Epithelial cell of prostate (primary cell): ENCODE data around the gene HSF5.
A peak's percentile ranks its signal among the peaks of the same experiment; 100 is the strongest.
"Not testable (repeated sequence)": the region's sequence is repeated elsewhere in the genome, so short reads cannot be mapped to it uniquely, and the experiment has no call there.

Source experiments
- DNase-seq: peaks from one replicate; pipeline ENCODE4 v3.0.0-alpha.2; 2011; ENCODE audit warnings: low read depth, low spot score
- H3K27ac ChIP-seq: fragments of 450-650 bp; 2 replicates; pipeline ENCODE4 v1.5.1; 2017; ENCODE audit warnings: mild to moderate bottlenecking

HSF5 gene

DNA sequence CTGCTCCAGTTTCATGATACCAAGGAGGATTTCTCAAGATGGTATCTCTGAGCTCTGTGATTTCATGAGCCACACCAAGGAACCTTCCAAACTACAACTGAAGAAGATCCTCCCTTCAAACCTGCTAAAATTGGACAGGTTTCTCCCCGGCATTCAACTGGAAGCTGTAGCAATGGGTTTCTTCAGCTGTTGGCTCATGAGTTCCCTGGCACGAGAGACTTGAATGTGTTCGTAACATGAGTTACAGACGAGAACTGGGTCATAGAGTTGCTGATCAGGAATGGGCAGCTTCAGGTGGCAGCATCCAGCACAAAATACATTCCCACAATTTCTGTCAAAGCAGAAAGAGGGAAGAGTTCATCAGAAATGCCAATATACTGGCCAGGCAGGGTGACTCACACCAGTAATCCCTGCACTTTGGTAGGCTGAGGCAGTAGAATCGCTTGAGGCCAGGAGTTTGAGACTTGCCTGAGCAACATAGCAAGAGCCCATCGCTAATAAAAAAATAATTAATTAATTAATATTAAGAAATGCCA is 3.4 kb upstream of the HSF5 start:
- peak overlapping the region; percentile 39 for H3K27ac ChIP-seq

DNA sequence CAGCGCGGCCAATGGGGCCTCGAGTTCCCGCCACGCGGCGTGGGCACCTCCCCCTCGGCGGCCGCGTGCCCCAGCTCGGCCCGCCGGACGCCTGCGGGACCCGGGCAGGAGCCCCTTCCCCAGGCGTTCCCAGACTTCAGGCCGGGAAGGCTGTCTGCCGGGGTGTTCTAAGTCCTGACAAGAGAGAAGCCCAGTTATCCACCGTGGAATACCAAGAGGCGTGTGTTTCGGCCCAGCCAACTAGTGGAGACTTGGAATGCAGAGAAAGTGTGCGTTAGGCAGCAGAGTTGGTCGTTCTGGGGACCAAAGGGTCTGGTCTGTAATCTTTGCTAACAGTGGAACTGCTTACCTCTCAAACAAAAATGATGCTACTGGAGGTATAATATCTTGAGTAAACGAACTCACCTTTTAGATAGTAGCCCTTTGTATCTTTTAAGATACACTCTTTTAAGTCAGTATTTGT is 251 bp upstream of the HSF5 start:
- no peak overlapping the region for H3K27ac ChIP-seq
- DNase-seq: no peak

More for the DNA sequence above, 3.4 kb upstream of the HSF5 start:
- DNase-seq: no peak

DNA sequence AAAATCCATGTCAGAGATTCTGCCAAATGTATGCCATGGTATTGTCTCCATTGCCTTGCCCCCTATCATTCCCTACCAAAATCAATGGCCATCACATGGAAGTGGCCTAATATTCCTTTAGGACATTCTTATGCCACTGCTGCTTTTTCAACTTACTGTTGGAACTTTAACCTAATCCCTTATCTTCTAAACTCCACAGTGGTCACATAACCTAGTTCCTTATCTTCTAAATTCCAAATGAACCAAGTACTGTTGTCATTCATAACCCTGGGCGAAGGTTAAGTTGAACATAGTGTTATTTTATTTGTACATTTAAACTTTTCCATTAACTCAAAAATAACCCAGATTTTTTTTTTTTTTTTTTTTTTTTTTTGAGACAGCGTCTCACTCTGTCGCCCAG is 3.6 kb downstream of the HSF5 start:
- no peak overlapping the region for H3K27ac ChIP-seq
- no peak for DNase-seq

DNA sequence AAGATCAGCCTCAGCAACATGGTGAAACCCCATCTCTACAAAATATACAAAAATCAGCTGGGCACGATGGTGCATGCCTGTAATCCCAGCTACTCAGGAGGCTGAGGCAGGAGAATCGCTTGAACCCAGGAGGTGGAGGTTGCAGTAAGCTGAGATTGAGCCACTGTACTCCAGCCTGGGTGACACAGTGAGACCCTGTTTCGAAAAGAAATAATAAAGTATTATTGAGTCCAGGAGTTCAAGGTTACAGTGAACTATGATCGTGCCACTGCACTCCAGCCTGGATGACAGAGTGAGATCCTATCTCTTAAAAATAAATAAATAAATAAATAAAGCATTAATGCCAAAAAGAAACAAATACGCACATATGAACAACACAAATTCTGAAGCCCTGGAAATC is 6.4 kb downstream of the HSF5 start:
- not testable (repeated sequence) for H3K27ac ChIP-seq, DNase-seq

DNA sequence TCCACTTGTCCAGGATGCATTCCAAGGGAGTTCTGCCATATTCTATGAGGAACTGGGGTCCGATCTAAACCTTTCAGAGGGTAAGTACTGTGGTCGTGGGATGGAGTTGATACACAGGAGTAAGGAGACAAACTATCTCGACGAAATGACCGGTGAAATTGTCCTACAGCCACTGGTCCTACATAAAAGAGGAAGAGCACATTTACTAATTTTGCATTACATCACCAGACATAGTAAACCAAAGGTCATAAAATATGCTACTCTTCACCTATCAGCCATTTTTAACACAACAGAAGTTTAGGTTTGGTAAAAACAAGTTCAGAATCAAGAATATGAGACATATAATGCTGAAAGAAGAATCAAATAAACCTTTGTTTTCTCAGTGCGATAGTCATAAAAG is 8.1 kb downstream of the HSF5 start:
- no peak overlapping the region for H3K27ac ChIP-seq
- DNase-seq: no peak

DNA sequence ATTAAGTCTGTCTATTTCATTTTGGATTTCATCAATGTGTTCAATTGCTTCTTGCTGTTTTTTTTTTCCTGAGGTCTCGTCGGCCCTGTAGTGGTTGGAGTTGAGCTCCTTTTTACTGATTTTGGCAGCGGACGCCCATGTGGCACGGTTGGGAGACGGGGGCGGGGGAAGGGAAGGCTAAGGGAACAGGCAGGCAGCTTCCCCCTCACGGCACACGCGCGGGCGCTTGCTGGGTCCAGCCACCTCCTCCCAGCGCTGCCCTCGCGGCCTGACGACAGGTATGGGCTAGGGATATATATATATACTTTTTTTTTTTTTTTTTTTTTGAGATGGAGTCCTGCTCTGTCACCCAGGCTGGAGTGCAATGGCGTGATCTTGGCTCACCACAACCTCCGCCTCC is 11.4 kb downstream of the HSF5 start:
- DNase-seq: no peak

DNA sequence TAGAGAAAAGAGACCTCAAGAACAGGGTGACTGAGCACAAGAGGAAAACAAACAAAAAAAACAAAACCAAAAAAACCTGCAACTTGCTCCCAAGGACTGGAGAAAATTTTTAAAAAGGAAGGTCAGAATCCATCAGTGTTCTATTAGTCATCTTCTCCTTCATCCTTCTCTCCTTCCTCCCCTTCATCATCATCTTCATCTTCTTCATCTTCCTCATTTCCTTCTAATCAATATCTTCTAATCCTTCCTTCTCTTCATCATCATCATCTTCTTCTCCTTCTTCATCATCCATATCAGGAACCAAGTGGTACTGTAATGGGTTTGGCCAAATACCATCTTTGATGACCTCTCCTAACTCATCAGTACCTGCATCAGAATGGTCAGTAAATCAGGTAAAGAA is 12.2 kb downstream of the HSF5 start:
- no peak overlapping the region for H3K27ac ChIP-seq

More for the DNA sequence above, 11.4 kb downstream of the HSF5 start:
- no peak overlapping the region for H3K27ac ChIP-seq

DNA sequence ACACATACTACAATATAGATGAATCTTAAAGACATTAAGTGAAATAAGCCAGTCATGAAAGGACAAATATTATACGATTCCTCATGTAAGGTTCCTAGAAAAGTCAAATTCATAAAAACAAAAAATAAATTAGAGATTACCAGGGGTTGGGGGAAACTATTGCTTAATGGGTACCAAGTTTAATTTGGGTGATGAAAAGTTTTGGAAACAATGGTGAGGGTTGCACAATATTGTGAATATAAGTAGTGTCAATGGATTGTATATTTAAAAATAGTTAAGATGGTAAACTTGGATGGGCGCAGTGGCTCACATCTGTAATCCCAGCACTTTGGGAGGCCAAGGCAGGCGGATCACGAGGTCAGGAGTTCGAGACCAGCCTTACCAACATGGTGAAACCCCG is 17.9 kb downstream of the HSF5 start:
- no peak for DNase-seq
- no peak overlapping the region for H3K27ac ChIP-seq

More for the DNA sequence above, 12.2 kb downstream of the HSF5 start:
- no peak for DNase-seq

DNA sequence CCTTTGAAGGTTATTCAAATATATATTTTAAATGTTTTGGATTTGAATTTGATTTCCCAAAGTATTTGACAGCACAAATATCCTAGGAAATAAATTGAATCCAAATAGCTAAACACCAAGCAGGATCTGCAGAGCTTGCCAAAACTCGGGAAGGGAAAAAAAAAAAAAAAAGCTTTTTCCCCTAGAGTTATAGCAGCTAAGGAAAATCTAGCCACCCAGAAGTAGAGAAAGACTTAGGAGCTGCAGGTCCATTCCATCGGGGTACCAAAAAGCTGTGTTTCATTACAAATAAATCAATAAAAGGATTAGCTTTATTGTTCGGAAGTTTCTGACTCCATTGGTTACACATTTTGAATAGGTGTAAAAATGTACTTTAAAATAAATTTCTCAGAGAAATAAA is 19.3 kb downstream of the HSF5 start:
- DNase-seq: no peak
- H3K27ac ChIP-seq: no peak overlapping the region

DNA sequence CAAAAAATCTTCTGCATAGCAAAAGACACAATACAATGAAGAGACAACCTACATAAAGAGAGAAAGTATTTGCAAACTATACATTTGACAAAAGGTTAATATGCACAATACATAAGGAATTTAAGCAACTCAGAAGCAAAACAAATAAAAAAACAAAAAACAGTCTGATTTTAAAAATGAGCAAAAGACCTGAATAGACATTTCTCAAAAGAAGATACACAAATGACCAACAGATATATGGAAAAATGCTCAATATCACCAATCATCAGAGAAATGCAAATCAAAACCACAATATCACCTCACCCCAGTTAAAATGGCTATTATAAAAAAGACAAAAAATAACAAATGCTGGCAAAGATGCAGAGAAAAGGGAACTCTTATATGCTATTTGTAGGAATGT is 32.7 kb downstream of the HSF5 start:
- no peak overlapping the region for H3K27ac ChIP-seq
- DNase-seq: no peak

DNA sequence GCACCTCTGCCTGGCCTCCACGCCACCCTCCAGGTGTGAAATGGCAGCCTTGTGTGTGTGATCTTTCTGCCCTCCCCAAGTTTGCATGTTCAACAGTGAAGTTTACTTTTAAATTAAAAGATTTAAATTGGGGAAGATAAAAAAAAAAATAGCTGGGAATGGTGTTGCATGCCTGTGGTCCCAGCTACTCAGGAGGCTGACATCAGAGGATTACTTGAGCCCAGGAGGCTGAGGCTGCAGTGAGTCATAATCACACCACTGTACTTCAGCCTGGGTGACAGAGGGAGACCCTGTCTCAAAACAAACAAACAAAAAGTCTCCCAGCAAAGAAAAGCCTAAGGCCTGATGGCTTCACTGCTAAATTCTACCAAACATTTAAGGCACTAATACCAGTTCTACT is 35.5 kb downstream of the HSF5 start:
- no peak for DNase-seq

DNA sequence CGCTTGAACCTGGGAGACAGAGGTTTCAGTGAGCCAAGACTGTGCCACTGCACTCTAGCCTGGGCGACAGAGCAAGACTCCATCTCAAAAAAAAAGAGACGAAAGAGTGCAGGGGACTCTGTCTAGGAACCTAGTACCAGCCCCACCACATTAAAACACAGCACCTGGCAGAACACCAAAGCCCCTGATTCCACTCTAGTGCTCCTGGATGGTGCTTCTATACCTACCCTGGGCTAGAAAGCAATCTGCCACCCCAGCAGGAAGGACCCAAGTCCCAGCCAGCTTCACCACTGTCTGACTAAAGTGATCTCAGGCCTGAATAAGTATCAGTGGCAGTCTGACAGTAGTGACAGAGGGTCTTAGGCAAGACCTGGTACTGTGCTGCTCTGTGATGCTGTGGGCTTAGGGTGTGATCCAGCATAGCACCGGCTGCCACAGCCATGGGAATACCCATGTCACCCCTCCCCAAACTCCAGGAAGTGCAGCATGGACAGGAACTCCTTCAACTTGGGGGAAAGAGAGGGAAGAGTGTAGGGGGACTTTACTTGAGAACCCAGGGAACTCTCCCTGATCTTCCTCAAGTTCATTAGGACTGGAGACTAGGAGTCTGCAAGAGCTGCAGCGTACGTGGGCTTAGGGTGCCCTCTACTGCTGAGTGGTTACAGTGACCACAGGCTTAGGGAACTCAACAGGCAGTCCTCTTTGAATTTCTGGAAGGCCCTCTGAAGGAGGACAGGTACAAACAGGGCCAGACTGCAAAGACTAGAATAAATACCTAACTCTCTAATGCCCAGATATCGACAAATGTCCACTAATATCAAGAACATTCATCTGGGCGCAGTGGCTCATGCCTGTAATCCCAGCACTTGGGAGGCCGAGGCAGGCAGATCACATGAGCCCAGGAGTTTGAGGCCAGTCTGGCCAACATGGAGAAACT is 40.9 kb downstream of the HSF5 start:
- H3K27ac ChIP-seq: no peak overlapping the region
- DNase-seq: peak; percentile 49

More for the DNA sequence above, 35.5 kb downstream of the HSF5 start:
- H3K27ac ChIP-seq: no peak overlapping the region

DNA sequence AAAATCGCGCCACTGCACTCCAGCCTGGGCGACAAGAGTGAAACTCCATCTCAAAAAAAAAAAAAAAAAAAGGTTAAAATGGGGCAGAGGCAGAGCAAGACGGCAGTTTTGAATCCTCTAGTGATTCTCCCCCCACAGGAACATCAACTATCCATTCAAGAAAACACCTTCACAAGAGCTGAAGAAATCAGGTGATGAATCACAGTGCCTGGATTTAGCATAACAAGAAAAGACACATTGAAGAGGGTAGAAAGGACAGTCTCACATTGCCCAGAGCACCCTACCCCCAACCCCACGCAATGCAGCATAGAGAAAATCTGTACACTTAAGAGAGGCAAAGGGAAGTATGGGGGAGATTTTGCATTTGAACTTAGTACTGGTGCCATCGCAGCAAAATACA is 42.1 kb downstream of the HSF5 start:
- DNase-seq: no peak
- H3K27ac ChIP-seq: no peak overlapping the region

DNA sequence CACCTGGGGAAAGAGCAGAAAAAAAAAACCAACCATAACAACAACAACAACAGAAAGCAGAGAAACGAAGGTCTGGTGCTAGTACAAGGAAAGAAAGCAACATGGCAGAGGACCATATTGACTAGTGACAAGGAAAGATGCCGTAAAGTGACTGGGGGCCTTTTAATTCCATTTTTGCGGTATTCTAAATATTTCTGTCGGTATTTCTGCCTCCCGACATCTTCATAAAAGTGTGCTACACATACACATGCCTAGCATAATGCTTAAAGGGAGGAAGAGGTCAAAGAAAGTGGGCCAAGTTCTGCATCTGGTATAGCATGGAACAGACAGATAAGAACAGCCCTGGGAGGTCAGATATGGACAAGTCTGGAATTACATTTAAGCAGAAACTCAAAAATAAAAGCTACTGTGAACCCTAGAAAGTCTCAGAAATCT is 51.4 kb downstream of the HSF5 start:
- no peak overlapping the region for H3K27ac ChIP-seq
- DNase-seq: no peak

DNA sequence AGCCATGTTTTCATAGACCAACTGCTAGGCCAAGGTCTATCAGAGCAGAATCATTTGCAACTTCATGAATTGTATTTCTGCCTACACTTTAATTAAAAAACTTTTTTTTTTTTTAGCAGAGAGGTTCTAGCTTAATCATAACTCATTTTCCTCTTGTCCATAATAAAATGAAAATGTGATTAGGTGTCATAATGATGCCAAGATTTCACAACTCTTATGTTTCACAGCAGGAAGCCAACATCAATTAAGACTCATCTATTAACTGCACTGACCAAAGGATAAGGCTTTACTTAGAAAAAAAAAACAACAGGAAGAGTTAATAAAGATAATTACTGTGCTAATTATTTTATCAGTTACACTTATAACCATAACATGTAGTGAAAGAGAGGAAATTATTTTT is 52.0 kb downstream of the HSF5 start:
- H3K27ac ChIP-seq: no peak overlapping the region
- no peak for DNase-seq

DNA sequence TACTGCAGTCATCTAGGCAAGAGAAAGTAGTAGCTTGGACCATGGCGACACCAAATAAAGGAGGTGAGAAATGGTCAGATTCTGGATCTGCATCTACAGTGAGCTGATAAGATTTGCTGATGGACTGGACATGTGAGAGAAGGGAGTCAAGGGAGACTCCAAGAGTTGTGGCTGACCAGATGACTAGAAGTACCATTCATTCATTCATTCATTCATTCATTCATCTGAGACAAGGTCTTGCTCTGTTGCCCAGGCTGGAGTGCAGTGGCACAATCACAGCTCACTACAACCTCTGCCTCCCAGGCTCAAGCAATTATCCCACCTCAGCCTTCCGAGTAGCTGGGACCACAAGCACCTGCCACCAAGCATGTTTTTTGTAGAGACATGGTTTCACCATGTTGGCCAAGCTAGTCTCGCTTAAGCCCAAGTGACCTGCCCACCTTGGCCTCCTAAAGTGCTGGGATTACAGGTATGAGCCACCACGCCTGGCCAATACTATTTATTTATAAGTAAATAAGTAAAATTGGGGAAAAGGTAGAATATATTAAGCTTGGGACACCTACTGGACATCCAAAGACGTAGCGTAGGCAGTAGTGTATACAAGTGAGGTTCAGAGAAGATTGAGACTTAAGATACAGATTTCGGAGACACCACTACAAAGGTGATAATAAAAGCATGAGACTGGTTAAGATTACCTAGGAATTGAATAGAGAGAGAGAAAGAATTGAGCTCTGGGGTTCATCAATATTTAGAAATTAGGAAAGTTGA is 55.2 kb downstream of the HSF5 start:
- no peak overlapping the region for H3K27ac ChIP-seq
- DNase-seq: no peak

DNA sequence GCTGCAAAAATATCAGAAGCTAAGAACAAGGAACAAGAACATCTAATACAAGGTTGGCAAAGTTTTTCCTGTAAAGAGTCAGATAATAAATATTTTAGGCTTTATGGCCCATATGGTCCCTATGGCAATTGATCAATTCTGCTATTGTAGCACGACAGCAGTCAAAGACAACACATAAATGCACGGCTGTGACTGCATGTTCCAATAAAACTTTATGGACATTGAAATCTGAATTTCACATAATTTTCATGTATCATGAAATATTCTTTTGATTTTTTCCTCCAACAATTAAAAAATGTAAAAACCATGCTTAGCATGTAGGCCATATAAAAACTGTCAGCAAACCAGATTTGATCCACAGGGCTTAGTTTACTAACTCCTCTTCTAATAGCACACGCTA is 60.4 kb downstream of the HSF5 start:
- no peak for DNase-seq

DNA sequence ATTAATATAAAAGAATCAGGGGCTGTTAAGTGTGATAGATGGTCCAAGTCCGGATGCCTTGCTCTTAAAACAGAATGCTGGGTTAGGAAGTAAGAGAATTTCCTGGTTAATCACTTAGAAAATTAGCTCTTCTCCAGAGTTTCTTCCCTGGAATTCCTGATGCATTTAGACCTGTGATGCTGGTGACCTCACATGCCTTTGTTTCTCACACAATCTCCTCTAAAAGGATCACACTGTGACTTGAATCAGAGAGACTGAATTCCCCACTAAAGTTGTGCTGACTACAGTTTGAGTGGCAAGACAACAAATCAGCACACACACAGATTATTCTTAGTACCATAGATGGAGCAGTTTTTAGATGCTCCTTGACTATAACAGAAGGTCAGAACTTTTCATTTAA is 66.5 kb downstream of the HSF5 start:
- H3K27ac ChIP-seq: no peak overlapping the region
- DNase-seq: no peak

More for the DNA sequence above, 60.4 kb downstream of the HSF5 start:
- H3K27ac ChIP-seq: no peak overlapping the region

DNA sequence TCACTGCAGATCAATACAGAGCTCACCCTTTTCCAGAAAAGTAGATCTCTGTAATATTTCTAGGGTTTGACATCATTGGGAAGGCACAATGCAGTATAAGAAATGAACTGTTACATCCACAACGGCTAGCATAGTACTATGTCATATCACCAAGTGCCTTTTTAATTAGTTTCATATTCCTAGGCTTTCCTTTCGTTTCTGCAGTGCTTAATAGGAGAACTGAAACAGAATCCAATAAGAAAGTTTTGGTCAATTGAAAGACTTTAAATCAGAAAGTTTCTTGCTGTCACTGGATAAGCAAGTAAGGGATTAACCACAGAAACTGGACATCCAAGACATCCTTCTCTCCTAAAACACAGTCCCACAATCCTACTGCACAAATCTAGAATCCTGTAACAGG is 67.4 kb downstream of the HSF5 start:
- DNase-seq: no peak
- H3K27ac ChIP-seq: no peak overlapping the region

DNA sequence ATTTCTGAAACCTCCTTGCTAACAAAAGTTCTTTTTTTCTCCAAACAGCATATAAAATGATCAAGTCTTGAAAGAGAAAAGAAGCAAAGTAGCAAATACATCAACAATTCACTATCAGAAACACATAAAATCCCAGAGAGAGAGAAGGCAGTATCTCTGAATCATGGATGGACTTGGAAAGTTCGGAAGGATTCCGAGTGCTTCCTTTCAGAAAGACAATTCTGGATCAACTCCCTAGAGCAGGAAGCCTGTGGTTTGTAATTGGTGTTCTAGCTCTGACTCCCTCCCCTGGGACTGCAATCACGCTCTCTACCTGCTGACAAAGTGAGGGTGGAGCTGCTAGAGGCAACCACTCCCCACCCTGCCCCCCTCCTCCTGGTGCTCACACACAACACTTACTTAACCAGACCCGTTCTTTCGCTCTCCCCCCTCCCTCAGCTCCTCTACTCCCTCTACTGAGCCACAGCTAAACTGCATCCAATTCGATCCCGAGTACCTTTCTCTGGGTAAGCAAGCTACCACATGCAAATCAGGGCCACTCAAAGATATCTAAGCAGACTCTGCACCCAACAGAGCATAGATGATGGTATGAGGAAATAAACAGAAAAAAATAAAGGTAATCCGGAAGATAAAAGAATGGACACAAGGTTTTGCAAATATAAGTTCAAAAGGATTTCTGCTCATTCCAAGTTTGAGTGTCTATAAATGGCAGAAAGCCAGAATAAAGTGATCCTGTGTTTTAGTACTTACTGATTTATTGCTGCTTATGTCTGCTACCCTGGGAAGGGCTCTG is 70.7 kb downstream of the HSF5 start, which contains the start of gene RNF43:
Gene RNF43, minus strand, starts transcription at position 235 of the 793 bp plus-strand sequence. CDS start 1,957 bp downstream, outside the sequence.
- H3K27ac ChIP-seq: peak within 1 kb of the TSS; percentile 86
- peak; percentile 98 for DNase-seq
